NCI-H226 (cell line): ENCODE measurements around the gene UBLCP1.
"Not testable (repeated sequence)": the region's sequence is repeated elsewhere in the genome, so short reads cannot be mapped to it uniquely, and the experiment has no call there.

Experiments used
- DNase-seq: peaks from one replicate; pipeline ENCODE4 v3.0.0-alpha.2; 2015

Gene UBLCP1, protein sequence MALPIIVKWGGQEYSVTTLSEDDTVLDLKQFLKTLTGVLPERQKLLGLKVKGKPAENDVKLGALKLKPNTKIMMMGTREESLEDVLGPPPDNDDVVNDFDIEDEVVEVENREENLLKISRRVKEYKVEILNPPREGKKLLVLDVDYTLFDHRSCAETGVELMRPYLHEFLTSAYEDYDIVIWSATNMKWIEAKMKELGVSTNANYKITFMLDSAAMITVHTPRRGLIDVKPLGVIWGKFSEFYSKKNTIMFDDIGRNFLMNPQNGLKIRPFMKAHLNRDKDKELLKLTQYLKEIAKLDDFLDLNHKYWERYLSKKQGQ

DNA sequence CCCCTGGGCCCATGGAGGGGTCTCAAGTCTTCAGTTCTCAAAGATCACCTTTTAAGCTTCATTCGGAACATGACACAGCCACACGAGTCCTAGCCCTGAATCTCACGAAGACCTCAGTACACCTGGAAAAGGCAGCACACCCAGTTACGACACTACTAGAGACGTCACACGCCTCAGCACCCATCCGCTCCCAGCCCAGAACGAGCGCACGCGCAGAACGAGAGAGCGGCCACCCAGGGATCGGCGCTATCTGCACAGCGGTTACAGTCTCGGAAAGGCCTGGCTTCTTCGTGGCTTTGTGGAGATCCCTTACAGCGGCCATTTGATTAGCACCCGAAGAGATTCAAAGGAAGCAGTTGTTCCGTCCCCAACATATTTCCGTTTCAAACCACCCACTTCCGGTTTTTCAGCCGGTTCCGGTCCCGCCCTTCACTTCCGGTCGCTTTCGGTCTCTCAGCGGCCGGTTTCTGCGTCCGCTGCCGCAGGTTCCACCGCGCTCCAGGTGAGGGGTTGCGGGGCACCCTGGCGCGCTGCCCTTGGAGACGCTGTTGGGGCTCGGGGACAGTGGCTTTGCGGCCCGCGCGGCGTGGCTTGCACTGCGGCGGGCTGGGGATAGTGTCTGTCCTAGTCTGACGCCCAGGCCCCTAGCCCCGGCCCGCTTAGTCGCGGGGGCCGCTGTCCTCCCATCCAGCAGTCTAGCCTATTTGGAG is at the start of gene UBLCP1:
Gene UBLCP1, plus strand, starts transcription at position 432 of the 710 bp plus-strand sequence. CDS start 5,626 bp downstream, outside the sequence.
- DNase-seq: peak; percentile 60

DNA sequence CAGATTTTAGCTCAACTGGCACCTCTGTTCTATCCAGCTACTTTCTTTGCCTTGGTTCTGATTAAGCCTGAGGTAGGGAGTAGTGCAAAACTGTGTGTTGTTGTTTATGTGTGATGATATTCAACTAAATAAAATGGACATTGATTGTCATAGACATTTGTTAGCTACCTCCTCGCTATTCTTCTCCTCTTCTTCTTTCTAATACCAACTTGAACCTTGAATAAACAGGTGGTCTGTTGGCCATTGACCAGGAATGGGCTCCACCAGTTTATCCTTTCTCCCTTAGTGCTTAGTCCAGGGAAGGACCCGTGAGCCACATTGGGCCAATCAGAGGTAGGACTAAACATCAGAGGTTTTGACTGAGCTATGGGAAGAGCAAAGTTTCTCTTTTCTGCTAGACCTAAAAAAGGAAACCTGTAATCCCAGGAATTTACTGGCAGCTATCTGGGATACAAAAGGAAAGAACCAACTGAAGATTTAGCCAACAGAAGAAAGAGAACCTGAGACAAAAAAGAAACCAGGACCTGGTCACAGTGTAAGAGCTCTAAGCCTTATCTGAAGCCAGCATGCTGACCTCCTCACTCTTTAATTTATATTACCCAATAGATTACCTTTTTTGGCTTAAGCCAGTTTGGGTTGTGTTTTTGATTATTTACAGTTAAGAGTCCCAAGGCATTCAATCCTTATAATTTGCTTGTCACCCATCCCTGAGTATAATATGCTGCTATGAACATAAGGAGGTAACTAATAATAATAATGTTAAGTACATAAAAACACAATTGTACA is 48.4 kb upstream of the UBLCP1 start:
- DNase-seq: no peak

DNA sequence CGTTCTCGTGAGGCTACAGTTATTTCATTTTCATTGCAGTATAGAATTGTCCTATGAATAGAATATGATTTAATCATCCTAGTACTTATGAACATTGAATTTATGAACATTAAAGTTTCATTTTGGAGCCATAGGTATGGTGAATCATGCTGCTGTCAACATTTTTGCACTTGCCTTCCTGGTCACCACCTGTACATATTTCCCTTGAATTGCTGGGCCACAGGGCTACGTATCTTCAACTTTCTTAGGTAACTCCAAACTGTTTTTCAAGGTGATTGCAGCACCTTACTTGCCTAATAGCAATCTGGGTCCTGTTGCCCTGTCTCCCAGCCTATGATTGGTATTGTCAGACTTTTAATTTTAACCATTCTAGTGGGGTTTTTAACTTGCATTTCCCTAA is 47.2 kb upstream of the UBLCP1 start:
- DNase-seq: no peak

DNA sequence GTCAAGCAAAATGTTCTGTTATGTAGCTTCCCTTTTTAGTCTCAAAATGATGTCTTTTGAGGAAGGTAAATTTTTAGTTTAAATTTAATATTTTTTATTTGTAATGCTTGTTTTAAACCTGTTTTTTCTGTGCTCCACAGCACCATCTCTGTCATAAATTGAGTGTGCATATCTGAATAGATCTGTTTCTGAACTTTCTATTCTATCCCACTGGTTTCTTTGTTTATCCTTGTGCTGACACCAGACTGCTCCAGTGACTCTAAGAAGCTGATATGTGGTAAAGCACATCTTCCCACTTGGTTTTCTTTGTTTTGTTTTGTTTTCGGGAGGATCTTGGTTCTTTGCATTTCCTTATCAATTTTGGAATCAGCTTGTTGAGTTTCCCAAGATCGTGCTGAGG is 46.6 kb upstream of the UBLCP1 start:
- no peak for DNase-seq

DNA sequence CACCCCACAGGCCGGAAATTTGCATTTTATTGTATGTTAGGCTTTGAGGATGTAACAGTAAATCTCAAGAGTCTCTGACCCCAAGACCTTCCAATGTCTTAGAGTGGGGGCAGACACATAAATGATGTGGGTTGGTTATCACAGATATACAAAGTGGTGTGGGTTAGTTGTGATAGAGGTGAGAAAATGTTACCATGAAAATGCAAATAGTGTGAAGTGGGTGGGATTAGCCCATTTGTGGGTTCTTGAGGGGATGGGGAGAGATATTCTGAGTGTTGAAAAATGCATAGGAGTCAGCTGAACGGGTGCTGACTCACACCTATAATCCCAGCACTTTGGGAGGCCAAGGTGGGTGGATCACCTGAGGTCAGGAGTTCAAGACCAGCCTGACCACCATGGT is 45.9 kb upstream of the UBLCP1 start:
- no peak for DNase-seq

DNA sequence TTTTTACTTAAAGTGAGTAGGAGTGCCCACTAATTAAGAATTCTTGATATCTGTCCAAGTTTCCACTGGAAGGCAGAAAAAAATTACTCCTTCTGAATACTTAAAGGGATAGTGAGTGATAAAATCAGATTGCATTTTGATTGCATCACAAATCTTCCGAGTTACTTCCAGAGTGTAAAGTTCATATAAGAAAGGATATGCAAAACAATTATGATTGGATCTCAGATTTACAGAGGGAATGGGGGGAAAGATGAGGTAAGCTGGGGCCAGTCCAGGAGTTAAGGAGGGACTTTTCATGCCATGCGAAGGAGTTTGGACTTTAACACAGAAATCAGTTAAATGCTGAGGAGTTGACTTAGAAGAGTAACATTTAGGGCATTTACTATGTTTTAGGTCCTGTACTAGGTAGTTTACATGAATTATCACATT is 44.5 kb upstream of the UBLCP1 start:
- no peak for DNase-seq

DNA sequence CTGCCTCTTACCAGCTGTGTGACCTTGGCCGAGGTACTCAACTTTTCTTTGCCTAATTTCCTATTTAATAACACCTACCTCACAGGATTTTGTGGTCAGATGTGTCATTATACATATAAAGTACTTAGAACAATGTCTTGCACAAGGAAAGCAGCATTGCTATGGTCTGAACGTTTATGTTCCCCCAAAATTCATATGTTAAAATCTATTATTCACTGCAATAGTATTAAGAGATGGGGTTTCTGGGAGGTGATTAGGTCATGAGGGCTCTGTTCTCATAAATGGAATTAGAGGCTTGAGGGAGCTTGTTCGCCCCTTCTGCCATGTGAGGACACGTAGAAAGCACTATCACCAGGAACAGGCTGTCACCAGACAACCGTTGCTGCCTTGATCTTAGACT is 42.9 kb upstream of the UBLCP1 start:
- DNase-seq: no peak

DNA sequence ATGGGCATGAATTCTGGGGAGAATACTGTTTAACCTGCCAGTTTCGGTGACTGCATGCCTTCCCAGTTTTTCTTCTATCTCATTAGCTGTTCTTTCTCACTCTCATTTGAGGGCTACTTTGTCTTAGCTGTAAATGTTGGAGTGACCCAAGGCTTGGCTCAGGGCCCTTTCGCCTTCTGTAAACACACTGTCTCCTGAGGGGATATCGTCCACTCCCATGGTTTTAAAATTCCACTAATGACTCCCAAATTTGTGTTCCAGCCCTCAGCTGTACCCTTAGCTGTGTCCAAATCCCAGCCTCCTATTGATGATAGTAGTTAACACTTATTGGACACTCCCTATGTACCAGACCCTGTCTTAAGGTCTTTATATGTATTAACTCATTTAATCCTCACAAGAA is 39.6 kb upstream of the UBLCP1 start:
- no peak for DNase-seq

DNA sequence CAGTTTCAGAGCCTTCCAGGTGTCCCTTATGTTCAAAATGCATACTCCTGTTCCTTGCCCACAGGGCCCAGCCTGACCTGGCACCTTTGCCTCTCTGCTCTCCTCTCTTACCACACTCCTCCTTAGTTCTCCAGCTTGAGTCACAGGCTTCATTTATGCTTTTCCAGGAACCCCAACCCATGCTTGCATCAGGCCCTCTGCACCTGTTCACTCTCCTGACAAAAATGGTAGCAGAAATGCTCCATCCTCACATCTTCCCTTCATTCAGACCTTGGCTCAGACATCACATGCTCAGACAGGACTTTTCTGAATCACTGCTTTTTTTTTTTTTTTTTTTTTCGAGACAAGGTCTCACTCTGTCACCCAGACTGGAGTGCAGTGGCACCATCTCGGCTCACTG is 38.6 kb upstream of the UBLCP1 start:
- DNase-seq: no peak

DNA sequence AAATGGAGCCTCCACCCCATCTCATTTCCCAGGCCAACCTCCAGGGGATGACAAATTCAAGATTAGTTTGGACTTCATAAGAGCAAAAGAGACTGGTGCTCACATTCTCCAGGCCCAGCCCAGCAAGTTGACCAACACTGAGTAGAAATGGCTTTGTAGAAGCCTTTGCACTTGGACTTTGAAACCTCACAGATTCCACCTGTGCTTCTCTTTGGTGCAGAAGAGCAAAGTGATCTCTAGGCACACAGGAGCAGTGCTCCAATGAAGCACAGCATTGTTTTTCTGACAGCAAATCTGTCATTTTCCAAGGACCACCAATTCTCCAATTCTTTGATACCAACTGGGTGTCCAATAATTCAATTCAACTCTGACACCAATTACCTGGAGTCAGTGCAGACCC is 36.6 kb upstream of the UBLCP1 start:
- DNase-seq: no peak

DNA sequence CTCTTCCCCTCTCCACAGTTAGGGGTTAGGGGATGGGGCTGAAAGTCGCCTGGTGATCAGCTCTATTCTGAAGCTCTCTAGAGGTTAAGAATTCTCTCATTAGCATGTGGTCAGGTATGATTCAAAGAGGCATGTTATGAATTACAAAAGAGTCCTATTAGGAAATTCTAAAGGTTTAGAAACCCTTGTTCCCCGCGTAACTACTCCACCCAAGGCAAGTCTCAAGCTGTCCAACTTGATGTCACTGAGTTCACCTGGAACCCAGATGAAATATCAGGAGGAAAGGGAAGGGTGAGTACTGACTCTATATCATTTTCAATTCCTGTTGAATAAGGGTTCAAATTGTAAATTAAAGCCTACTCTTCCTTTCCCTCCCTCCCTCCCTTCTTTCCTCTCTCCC is 35.6 kb upstream of the UBLCP1 start:
- DNase-seq: no peak

DNA sequence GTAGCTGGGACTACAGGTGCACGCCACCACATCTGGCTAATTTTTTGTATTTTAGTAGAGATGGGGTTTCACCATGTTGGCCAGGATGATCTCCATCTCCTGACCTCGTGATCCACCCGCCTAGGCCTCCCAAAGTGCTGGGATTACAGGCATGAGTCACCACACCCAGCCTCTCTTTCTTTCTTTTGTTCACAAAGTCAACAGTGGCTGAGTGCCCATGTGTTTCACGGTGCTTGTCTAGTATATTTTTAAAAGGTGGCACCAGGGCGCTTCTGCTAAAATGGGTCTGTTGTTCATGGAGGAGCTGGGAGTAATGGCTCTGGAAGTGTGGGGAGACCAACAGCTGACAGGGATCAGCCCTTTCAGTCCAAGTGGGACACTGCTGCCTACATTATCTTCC is 35.0 kb upstream of the UBLCP1 start:
- DNase-seq: not testable (repeated sequence)

DNA sequence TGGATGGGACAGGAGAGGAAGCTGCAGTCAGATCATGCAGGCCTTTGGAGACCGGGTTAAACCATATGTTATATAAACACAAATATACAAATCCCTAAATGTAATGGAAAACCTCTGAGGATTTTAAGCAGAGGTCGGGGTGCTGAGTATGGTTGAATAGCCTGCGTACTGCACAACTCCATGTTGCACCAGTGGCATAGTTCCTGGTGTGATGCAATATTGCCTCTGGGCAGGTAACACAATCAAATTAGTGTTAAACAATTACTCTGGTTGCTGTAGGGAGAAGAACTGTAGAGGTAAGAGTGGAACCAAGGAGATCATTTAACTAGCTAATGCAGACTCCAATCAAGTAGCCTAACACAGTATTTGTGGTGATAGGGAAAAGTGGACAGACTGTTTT is 32.4 kb upstream of the UBLCP1 start:
- no peak for DNase-seq

DNA sequence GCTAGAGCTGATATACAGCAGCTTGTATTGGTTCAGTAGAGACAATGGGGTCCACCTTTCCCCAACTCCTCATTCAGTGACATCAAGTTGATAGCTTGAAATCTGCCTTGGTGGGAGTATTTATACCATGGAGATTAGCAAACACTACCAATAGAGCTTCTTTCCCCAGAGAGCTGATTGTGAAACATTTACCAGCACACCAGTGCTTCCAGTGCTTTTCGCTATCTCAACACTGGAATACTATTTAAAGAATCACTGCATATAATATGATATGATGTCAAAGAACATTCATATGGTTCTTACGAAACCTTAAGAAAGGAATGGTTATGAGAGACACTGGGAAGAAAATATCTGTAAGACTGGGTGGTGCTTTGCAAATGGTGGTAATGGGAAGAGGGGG is 31.9 kb upstream of the UBLCP1 start:
- peak; percentile 52 for DNase-seq

DNA sequence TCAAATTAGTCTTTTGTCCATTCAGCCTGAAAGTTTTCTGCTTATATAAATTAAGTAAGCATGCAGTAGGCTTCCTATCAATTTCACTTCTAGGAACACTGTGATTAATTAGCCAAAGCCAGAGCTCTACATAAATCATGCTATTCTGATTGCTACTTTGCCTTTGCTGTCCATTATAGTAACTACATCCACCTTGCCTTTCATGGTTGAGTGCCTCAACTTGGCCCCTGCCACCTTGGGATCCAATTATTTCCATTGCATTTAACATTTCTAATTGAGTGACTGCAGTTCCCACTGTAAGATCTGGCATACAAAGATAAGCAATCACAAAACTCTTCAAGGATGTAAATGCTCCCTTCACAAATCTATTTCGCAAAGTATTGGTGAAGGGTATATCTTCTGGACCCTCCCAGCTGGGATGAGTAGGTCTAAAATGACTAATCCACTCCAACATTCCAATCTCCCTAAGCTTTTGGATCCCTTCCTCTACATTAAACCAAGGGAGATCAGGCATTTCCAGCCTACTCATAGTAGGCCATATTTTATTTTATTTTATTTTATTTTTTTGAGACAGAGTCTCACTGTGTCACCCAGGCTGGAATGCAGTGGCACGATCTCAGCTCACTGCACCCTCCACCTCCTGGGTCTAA is 27.1 kb upstream of the UBLCP1 start:
- DNase-seq: peak; percentile 15

DNA sequence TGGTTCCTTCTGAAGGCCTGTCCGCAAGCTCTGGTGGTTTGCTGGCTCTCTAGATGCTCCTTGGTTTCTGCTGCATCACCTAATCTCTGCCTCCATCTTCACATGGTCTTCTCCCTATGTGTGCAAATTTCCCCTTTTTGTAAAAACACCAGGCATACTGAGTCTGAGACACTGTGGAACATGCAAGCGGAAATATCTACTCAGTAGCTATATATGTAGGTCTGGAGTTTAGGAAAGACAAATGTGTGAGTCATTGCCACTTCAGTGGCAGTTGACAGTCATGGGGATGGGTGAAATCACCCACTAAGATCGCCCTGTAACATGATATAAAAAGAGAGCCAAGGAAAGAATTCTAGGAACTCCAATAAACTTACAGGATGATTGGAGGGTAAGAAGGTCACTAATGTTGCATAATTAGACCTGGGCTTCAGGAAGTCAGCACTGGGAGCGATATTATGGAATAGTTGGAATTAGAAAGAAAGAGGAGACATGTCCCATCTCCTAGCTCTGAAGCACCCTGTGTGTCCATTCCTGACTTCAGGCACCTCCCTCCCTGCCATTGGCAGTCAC is 22.7 kb upstream of the UBLCP1 start:
- peak; percentile 20 for DNase-seq

DNA sequence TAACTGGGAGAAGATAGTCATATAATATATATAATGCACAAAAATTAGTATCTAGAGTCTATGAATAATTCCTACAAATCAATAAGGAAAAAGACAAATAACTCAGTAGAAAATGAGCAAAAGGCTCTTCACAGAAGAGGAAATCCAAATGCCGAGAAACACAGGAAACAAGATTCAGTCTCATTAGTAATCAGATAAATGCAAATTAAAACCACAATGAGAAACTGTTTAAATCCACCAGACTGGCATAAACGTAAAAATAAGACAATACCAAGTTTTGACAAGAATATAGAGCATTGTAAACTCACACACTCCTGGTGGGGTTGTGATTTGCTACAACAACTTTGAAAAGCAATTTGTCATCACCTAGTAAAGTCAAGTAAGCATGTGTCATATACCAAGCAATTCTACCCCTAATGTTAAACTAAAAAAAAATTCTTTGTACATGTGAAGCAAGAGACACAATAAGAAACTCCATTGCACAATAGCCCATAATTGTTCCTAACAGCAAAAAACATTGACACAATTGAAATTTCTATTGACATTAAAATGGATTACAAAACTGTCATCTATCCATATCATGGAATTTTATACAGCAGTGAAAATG is 21.0 kb upstream of the UBLCP1 start:
- no peak for DNase-seq

DNA sequence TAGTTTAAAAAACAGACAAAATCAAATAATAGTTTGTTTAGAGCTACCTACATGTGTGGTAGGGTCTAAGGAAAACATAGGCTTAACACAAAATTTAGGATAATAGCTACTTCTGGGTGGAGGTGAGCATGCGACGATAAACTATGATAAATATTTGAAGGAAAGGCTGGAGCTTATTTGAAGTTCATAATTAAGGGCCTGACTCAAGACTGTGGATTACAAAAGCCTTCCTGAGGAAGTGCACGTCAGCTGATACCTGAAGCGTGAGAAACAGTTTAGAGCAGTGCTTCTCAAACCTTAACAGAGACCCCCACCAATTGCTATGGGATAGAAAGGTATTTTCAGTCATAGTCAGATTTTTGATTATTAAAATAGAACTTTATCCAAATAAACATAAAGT is 20.4 kb upstream of the UBLCP1 start:
- DNase-seq: no peak

DNA sequence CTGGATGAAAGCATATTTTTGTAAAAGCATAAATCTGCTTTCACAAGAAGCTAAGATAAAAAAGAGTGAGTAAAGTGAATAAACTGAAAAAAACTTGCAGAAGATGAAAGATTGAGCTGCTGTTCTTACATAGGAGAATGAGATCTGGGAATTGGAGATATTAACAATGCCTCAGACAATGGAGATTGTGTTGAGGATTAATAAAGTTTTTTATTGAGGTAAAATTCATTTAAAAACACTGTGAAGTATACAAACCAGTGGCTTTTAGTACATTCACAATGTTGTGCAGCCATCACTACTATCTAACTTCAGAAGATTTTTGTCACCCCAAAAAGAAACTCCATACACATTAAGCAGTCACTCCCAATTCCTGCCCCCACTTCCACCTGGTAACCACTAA is 19.7 kb upstream of the UBLCP1 start:
- no peak for DNase-seq

DNA sequence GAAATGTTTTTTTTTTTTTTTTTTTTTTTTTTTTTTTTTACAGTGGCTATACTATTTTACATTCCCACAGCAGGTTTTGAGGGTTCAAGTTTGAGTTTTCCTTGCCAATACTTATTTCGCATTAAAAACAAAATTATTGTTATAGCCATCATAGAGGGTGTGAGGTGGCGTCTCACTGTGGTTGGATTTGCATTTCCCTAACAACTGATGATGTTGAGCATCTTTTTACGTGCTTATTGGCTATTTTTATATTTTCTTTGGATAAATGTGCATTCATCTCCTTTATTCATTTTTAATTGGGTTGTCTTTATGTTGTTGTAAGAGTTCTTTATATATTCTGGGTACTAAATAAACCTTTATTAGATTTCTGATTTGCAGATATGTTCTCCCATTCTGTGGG is 18.9 kb upstream of the UBLCP1 start:
- no peak for DNase-seq

DNA sequence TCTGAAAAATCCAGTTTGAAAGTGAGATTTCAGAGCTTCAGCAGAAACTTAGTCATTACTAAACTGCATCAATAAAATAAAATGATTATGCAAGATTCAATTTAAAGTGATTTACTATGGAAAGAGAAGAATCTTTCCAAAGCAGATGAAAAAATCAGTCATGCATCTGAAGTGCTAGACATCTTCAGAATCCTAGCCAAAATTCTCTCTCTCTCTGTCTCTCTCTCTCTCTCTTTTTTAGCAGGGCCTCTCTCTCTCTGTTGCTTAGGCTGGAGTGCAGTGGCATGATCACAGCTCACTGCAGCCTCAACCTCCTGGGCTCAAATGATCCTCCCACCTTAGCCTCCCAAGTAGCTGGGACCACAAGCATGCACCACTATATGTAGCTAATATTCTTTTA is 18.2 kb upstream of the UBLCP1 start:
- DNase-seq: no peak

DNA sequence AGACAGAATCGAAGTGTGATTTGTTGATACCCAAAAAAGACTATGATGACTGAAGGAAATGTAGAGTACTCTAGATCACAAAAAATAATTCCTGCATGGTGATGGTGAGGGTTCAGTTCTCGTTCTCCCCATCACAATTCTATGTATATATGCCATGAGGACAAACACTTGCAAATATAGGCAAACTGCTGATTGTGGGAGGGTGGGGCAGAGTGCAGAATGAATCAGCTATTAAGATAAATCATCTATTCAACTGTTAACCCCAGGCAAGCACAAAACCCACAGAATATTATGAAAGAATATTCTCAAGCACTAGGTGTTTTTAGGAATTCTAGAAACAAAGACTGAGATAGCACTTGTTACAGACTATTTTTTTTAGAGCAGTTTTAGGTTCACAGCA is 13.9 kb upstream of the UBLCP1 start:
- no peak for DNase-seq

DNA sequence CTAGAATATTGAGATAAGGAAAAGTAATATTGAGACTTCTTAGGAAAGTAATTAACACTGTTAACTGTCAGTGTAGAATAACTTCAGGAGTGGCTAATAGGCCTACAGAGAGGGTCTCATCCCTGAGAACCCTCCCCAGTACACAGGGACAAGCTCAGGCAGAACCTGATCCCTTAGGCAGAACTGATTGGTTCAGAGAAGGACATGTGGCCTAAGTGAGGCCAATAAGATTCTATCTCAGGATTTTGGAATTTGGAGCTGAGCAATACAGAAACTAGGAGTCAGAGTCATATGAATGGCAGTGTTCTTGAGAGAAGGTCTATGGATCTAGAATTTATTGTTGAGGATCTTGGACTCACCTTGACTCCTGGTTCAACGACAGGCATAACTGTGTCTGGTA is 10.9 kb upstream of the UBLCP1 start:
- DNase-seq: no peak
